Myocyte (in vitro differentiated cells): ENCODE results near the gene NEB. TPM values are rescaled to one million over a fixed set of nuclear protein-coding genes. Genes with fewer than 3 reads are reported as not detected.
A peak's percentile ranks its signal among the peaks of the same experiment; 100 is the strongest.
"Not testable (repeated sequence)": the region's sequence is repeated elsewhere in the genome, so short reads cannot be mapped to it uniquely, and the experiment has no call there.

ENCODE experiments used
- DNase-seq: peaks from one replicate; pipeline ENCODE4 v3.0.0-alpha.2; 2012; ENCODE audit warnings: low read depth
- total RNA-seq: library from RNA; depleted of rRNA; stranded (reverse); fragments of >200 nt; gene quantifications from 2 replicates; pipeline ENCODE4 v1.2.3, GENCODE V29; 2014

NEB gene
- total RNA-seq, 1 donor from 2014 or later = 1,145 TPM

DNA sequence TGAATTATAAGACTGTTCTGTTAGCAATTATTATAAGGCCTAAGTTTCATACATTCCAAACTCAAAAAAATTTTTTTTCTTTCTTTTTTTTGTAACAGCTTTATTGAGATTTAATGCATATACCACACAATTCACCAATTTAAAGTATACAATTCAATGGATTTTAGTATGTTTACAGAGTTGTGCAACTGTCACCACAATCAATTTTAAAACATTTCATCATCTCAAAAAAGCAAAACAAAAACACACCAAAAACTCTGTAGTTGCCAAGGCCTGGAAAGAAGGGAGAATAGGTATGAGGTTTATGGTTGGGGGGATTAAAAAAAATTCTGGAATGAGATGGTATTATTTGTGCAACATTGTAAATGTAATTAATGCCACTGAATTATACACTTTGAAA, 36.1 kb downstream of the NEB start:
- not testable (repeated sequence) for DNase-seq

- DNase-seq = no peak
These were observed 38.5 kb downstream of the NEB start for GRCh38 chr2:151695778-151696177.

GRCh38 chr2:151691631-151692030, 42.6 kb downstream of the NEB start:
- no peak for DNase-seq

DNA sequence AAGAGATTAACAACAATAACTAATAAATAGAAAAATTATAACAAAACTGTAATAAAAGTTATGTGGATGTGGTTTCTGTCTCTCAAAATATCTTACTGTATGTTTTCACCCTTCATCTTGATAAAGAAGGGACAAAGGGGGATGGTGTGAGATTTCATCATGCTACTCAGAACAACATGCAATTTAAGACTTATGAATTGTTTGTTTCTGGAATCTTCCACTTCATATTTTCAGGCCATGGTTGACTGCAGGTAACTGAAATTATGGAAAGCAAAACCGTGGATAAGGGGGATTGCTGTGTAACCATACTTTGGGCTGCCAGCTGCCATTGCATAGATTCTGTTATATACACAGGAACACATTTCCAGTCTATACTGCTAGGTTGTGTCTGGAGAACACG, 45.6 kb downstream of the NEB start:
- no peak for DNase-seq

DNA sequence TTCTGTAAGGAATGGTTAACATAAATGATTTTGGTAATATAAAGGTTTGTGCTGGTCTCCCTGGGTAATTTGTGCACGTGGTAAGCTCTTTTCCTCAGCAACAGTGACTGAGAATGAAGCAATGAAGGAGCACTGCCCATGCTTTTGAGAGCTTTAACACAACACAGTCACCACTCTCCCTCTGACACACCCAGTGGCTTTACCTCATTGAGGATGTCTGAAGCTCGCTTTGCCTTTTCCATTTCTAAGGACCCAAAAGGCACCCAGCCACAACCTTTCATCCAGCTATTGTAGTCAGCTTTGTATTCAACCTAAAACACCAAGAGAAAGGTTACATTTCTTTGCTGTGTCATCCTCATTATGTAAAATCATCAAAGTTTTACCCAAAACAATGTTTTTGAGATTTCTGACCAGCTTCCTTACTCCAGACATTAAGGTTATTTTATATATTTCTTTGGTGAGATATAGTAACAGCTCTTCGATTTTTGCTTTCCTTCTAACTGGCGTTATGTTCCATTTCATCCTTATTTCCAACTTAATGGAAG, 51.7 kb downstream of the NEB start:
- DNase-seq = no peak

GRCh38 chr2:151681051-151681450, 53.2 kb downstream of the NEB start:
- no peak for DNase-seq

- DNase-seq = no peak
These were observed 54.3 kb downstream of the NEB start for GRCh38 chr2:151679994-151680393.

DNA sequence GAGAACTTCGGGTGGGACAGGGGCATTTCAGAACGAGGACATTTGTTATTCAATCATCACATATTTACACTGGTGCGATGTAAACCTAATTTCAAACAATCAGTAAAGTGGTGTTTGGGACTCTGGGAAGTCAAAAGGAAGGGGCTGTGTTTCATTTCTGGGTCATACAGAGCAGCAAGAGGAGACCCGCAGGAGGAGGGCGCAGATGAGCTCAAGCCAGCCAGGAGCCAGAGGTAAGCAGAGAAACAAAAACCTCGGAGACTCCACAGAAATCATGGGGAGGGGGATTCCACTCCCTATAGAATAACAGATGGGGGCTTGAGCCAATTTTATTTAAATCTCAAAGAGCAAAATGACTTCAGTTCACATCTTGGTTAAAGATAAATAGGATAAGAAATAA, 55.4 kb downstream of the NEB start:
- no peak for DNase-seq

- DNase-seq = no peak
These were observed 61.3 kb downstream of the NEB start for GRCh38 chr2:151673016-151673415.

DNA sequence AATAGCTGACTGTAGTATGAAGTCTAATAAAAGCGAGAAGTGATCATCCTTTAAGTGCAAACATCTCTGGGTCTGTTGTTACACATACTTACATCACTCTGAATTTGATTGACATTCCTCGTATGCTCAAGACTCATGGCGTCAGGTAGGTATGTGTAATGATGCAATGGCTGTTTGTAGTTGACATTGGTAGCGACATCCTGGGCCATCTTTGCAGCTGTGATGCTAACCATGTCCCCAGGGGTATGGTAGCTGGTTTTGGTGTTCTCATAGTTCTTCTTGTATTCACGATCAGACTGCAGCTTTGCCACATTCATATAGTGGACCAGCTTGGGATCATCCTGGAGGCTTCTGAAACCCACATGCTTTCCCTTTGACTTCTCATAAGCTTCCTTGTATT, 62.0 kb downstream of the NEB start:
- DNase-seq = no peak

GRCh38 chr2:151670846-151671597, 63.3 kb downstream of the NEB start:
- no peak for DNase-seq

- no peak for DNase-seq
These were observed 63.9 kb downstream of the NEB start for GRCh38 chr2:151670346-151670745.

DNA sequence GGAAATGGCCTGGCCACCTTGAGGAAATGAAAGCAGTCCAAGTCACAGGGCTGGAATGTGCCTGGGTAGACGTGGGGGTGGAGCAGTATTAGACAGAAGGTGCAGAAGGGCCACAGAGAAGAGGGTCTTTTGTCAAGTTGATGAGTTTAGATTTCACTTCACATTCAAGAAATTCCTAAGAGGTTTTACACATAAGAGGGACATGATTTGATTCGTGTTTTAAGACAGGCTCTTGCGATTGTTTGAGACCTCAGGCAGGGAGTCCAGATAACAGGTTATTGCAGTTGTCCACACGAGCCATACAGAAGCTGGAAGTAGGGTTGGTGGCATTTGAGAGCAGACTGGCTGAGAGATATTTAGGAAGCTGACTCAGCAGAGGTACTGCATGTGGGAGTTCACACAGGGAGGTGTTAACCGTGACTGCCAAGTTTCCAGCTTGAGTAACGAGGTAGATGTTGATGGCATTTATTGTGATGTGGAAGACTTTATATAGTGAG, 64.6 kb downstream of the NEB start:
- DNase-seq = no peak

DNA sequence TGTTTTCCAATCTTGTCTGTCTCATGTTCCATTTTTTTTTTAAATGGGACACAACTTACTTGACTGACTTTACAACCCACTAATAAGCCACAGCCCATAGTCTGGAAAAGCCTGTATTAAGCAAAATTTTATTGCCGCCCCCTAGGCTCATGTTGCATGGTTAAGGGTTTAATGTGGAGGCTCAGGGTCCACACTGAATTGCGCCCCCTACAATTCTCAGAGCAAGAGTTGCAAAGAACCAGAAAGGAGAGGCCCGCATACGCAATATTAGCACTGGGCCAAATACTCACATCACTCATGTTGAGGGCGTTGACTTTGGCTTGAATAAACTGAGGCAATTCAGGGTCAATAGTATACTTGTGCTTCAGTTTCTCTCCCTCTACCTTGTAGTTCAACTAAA, 65.5 kb downstream of the NEB start:
- DNase-seq = no peak

DNA sequence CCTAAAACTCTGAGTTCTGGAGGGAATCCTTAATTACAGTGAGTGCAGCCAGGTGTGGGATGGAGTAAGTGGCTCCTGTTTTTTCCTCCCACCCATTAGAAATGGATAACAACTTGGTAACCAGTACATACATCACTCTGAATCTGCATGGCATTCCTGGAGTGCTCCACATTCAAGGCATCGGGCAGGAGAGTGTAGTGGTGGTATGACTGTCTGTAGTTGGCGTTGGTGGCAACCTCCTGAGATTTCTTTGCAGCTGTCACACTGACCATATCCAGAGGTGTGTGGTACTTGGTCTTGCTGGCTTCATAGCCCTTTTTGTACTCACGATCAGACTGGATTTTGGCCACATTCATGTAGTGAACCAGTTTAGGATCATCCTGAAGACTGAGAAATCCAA, 68.3 kb downstream of the NEB start:
- peak; percentile 64 for DNase-seq

DNA sequence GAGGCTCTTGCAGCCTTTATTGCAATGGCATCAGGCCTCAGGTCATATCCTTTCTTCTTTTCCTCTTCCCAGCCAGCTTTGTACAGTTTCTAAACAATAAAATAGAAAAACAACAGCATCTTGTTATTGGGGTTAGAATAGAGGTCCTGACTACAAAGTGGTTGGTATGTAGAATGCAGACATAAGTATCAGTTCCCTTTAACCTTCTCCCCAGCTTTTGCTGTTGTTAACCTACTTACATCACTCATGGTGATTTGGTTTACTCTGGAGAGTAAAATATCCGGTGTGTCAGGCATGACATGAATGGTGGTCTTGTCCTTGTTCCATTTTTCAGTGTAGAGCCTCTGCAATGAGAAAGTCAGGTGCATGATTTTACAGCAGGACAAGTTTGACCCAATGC, 69.8 kb downstream of the NEB start:
- no peak for DNase-seq

DNA sequence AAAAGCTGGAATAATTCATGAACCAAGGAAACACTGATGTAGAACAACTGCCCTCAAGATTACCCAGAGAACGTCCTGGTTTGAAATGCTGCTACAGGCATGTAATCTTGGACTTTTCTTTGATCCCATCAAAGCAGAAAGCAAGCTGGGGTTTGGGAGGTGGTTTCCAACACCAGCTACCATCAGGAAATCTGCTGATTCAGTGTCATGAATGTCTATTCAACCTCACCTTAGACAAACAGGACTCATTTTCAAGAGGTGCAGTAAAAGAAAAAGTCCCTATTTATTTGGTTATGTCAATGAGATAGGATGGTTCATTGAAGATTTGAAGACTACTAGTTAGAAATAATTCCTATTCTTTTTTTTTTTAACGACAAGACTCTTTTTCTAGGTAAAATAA, 72.7 kb downstream of the NEB start:
- no peak for DNase-seq

DNA sequence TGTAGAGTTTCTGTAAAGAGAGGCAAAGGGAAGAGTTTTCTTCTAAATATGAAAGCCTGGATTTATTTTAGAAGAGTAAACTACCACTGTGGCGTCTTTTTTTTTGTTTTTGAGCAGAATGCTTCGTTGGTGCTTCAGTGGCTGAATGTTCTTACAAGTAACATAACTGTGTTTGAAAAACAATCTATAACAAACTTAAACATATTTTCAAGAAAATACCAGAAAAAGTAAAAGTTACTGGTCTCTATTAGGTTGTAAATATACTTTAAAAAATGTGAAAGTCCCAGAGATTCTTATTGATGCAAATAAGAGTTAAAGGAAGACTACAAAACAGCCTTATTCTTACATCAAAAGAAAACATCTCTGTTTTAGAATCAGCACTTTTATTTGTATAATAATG, 76.2 kb downstream of the NEB start:
- DNase-seq = no peak

DNA sequence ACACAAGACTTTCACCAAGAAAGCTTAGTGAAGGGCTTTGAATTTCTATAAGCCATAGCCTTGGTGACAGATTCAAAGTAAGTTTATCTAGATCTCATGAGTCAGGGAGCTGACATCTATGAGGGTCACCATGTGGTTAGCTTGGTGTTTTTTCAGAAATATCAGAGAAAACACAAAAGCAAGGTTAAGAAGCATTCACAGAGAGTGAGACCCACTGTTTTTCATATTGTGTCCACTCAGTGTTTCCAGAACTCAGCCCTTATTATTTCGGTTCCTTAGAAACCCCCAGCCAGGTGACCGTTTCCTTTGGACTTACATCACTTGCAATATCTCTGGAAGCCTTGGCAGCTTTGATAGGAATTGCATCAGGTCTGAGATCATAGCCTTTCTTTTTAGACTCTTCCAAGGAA, 76.6 kb downstream of the NEB start:
- no peak for DNase-seq

DNA sequence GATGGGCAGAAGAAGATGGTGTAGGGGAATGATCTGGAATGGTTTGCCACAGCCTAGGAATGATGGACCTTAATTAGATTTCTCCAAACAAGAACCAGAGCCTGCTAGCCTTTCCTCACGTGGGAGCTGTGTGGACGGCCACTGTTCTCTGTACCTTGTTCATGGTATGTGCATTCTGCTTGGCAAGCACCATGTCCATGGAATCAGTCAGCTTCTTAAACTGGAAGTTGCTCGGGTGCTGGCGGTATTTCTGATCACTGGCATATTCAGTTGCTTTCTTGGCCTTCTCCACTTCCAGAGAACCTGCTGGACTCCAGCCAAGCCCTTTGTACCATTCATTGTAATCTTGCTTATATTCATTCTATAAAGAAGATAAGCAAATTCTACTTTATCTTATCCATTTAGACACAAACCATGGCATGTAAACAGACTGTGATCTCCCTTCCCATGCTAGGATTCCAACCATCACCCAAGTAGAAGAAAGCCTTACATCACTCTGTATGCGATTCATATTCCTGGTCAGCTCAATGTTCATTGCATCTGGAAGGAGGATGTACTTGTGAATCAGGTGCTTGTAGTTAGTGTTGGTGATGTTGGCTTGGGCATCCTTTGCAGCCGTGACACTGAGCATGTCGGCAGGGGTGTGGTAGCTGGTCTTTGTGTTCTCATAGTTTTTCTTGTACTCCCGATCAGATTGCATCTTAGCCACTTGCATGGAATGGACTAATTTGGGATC, 78.4 kb downstream of the NEB start:
- no peak for DNase-seq

GRCh38 chr2:151654891-151655290, 79.4 kb downstream of the NEB start:
- DNase-seq = no peak

DNA sequence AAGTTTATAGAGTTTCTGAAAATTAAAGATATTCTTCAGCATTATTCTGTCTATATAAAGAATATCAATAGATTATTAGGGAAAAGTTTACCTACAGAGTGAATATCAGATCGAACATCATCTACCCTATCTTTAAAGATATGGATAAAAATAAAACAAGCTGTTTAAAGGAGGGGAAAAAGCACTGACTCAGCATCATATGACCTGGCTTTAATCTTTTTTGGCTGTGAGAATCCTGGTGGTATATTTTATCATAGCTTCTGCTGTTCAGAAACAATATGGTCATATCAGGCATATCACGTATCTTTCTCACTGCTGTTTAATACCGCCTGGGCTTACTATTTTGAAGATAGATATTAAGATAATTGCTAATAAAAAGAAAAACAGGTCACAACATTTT, 80.2 kb downstream of the NEB start:
- no peak for DNase-seq

GRCh38 chr2:151651274-151651673, 83.0 kb downstream of the NEB start:
- no peak for DNase-seq
